Choroid plexus epithelial cell (primary cell): ENCODE data around the gene INHA.

Experiments
- DNase-seq: peaks from one replicate; pipeline ENCODE4 v3.0.0-alpha.2; 2010; ENCODE audit warnings: low read depth
- H3K4me3 ChIP-seq: 2 replicates; pipeline ENCODE4 v1.5.1; 2011; ENCODE audit warnings: low read depth, mild to moderate bottlenecking, control low read depth, low read length, moderate library complexity
- TF ChIP-seq, protein P1 (sequence below): conservative IDR thresholded peaks from 2 replicates; pipeline ENCODE4 v1.5.1; 2011; ENCODE audit warnings: low read depth, mild to moderate bottlenecking, control low read depth, inconsistent platforms, low read length, moderate library complexity

Gene INHA

DNA sequence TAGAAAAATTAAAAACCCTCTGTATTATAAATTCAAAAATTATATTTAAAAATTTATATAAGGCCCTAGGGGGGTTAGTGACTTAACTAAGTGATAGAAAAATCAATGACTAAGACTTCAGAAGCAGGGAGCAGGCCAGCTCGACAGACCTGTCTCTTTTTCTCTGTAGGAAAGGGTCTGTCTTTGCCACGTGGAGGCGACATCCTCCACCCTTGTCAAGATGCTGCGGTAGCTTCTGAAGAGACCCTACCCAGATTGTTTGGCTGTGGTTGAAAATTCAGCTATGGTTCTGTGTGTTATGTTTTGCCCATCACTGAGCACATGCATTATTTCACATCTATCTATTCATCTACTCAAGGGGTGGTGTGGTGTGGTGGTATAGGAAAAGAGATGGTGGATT, 47.1 kb downstream of the INHA start:
- H3K4me3 ChIP-seq = no peak overlapping the region
- TF ChIP-seq, protein P1, sequence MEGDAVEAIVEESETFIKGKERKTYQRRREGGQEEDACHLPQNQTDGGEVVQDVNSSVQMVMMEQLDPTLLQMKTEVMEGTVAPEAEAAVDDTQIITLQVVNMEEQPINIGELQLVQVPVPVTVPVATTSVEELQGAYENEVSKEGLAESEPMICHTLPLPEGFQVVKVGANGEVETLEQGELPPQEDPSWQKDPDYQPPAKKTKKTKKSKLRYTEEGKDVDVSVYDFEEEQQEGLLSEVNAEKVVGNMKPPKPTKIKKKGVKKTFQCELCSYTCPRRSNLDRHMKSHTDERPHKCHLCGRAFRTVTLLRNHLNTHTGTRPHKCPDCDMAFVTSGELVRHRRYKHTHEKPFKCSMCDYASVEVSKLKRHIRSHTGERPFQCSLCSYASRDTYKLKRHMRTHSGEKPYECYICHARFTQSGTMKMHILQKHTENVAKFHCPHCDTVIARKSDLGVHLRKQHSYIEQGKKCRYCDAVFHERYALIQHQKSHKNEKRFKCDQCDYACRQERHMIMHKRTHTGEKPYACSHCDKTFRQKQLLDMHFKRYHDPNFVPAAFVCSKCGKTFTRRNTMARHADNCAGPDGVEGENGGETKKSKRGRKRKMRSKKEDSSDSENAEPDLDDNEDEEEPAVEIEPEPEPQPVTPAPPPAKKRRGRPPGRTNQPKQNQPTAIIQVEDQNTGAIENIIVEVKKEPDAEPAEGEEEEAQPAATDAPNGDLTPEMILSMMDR = peak; percentile 13
- DNase-seq = no peak

DNA sequence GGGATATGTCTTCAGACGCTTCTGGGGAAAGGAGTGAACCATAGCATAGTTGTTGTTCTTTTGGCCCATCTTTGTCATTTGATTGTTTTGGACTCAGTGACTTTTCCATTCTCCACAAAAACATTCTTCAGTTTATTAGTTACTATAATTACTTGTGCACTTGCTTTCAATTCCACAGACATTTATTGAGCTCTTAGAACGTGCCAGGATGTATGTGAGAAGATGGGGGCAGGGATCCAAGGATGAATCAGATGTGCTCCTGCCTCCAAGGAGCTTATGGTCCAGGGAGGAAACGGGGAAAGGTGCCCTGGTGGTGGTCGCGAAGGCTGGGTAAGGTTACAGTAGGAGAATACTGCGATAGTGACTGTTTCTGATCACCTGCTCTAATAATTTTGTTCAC, 48.4 kb downstream of the INHA start:
- H3K4me3 ChIP-seq = no peak overlapping the region
- TF ChIP-seq, protein P1 = no peak
- no peak for DNase-seq

DNA sequence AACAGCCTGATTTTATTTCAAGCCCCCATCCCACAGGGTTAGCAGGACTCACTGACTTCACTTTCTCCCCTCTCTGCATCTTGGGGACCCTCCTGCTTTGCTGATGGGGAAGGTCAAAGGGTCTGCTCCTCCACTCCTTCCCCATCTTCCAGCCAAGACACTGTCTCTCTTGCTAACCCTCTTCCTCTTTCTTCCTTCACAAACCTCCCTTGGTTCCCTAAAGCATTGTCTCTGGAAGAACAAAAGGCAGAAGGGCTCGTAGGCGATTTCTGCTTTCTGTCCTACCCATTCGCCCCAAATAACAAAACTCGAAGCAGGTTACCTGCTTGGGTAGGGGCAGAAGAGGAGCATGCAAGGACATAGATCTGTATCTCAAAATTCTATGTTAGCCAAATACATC, 49.8 kb downstream of the INHA start:
- TF ChIP-seq, protein P1 = no peak
- DNase-seq = no peak

DNA sequence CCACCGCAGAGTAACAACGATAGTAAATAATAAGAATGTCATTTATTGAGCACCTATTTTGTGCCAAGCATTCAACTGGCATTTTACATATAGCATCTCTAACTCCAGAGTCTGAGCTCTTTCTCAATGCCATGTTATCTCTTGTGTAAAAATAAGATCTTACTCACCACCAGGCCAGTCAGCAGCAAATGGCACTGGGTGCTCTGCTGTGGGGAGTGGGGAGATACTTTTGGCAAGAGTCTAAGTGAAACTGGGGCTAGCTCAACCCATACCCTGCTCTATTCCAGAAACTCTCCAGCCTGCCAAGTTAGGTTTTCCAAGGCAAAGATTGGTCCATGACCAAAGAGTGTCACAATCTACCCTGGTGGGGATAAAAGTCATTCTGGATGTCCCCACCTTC, 50.4 kb downstream of the INHA start:
- H3K4me3 ChIP-seq = no peak overlapping the region
- DNase-seq = no peak
- TF ChIP-seq, protein P1 = no peak

More for the DNA sequence above, 49.8 kb downstream of the INHA start:
- no peak overlapping the region for H3K4me3 ChIP-seq

DNA sequence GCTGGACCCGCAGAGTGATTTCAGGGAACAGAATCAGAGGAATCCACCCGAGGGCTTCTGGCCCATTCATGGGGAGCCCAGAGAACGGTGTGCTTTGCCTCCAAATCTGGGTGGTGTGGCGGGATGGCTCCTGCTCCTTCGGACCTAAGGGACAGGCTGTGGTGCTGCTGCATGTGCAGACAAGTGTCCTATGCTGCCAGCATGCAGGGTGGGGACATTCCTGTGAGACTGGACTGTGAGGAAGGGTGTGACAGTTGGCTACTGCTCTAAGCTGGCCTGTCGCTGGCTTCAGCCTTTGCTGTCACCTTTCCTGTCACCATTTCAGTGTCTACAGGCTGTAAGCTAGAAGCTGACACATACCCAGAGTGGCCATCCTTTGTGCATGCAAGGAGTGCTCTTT, 52.5 kb downstream of the INHA start:
- DNase-seq = no peak
- H3K4me3 ChIP-seq = no peak overlapping the region
- TF ChIP-seq, protein P1 = no peak

DNA sequence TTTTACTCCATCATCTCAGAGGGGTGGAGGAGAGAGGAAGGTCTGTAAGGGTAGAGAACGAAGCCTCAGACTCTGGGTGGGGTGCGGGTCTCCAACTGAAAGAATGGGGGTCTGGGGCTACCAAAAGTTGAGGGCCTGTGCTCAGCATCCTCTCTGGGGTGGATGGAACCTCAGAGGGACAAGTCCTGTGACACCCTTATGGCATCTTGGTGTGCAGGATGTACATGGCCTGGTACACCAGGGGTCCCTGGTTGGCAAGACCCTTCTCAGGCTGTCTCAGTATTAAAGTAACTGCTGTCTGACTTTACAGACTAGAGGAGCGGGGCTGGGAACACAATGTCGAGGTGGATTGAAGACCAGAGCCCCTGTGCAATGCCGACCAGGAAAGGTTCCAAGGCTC, 53.1 kb downstream of the INHA start:
- no peak overlapping the region for H3K4me3 ChIP-seq
- TF ChIP-seq, protein P1 = no peak
- no peak for DNase-seq
